GM21529 (cell line): ENCODE data around the gene KNTC1.
A peak's percentile ranks its signal among the peaks of the same experiment; 100 is the strongest.
"Not testable (repeated sequence)": the region's sequence is repeated elsewhere in the genome, so short reads cannot be mapped to it uniquely, and the experiment has no call there.

Source experiments
- ATAC-seq: cut with Tn5 transposase; IDR thresholded peaks from one replicate; pipeline ENCODE4 v1.9.1; 2021; ENCODE audit not compliant: unreplicated experiment

Gene KNTC1

GRCh38 chr12:122506393-122506938 is 20.6 kb upstream of the KNTC1 start:
- ATAC-seq: no peak

GRCh38 chr12:122508163-122508562 is 18.9 kb upstream of the KNTC1 start:
- ATAC-seq: no peak

GRCh38 chr12:122513028-122513427 is 14.0 kb upstream of the KNTC1 start:
- not testable (repeated sequence) for ATAC-seq

GRCh38 chr12:122513660-122514059 is 13.4 kb upstream of the KNTC1 start:
- ATAC-seq: no peak

- no peak for ATAC-seq
These were observed 11.8 kb upstream of the KNTC1 start for GRCh38 chr12:122515275-122515674.

GRCh38 chr12:122516544-122517361 is 10.3 kb upstream of the KNTC1 start:
- ATAC-seq: no peak

GRCh38 chr12:122517877-122518276 is 9.2 kb upstream of the KNTC1 start:
- ATAC-seq: no peak

- no peak for ATAC-seq
These were observed 8.1 kb upstream of the KNTC1 start for GRCh38 chr12:122518908-122519307.

- no peak for ATAC-seq
These were observed 7.6 kb upstream of the KNTC1 start for GRCh38 chr12:122519418-122519817.

- ATAC-seq: no peak
These were observed 6.4 kb upstream of the KNTC1 start for GRCh38 chr12:122520676-122521075.

GRCh38 chr12:122523280-122523679 is 3.8 kb upstream of the KNTC1 start:
- no peak for ATAC-seq

GRCh38 chr12:122523846-122524718 is 3.0 kb upstream of the KNTC1 start:
- no peak for ATAC-seq

GRCh38 chr12:122527478-122527944 is 462 bp downstream of the KNTC1 start:
- no peak for ATAC-seq

GRCh38 chr12:122528582-122528981 is 1.5 kb downstream of the KNTC1 start:
- no peak for ATAC-seq

GRCh38 chr12:122528992-122529391 is 1.9 kb downstream of the KNTC1 start:
- no peak for ATAC-seq

GRCh38 chr12:122533856-122534255 is 6.8 kb downstream of the KNTC1 start:
- no peak for ATAC-seq

GRCh38 chr12:122537021-122537420 is 10.0 kb downstream of the KNTC1 start:
- no peak for ATAC-seq

GRCh38 chr12:122538496-122538895 is 11.4 kb downstream of the KNTC1 start:
- ATAC-seq: no peak

GRCh38 chr12:122544537-122544936 is 17.5 kb downstream of the KNTC1 start:
- no peak for ATAC-seq

GRCh38 chr12:122545855-122546254 is 18.8 kb downstream of the KNTC1 start:
- ATAC-seq: peak; percentile 63

- no peak for ATAC-seq
These were observed 20.3 kb downstream of the KNTC1 start for GRCh38 chr12:122547330-122547729.
